Stimulated activated CD8-positive, alpha-beta memory T cell treated with anti-CD3 and anti-CD28 coated beads, Interleukin-7, amount 100 ng/mL, for 1 hour (primary cell): ENCODE results near the gene TM4SF20.
"Not testable (repeated sequence)": the region's sequence is repeated elsewhere in the genome, so short reads cannot be mapped to it uniquely, and the experiment has no call there.

Experiments
- DNase-seq, 2 donors: peaks; one replicate each; pipeline ENCODE4 v3.0.0-alpha.2; 2020; ENCODE audit warnings: low read depth in 2 of 2

Gene TM4SF20

GRCh38 chr2:227398684-227399670 is 19.9 kb upstream of the TM4SF20 start:
- DNase-seq: no peak

GRCh38 chr2:227397562-227397961 is 18.5 kb upstream of the TM4SF20 start:
- DNase-seq: no peak

GRCh38 chr2:227395556-227395955 is 16.4 kb upstream of the TM4SF20 start:
- no peak for DNase-seq

GRCh38 chr2:227394401-227394800 is 15.3 kb upstream of the TM4SF20 start:
- no peak for DNase-seq

GRCh38 chr2:227390468-227391256 is 11.6 kb upstream of the TM4SF20 start:
- no peak for DNase-seq

GRCh38 chr2:227389661-227390060 is 10.6 kb upstream of the TM4SF20 start:
- DNase-seq: no peak

- DNase-seq: no peak
Measured at GRCh38 chr2:227389231-227389630, 10.1 kb upstream of the TM4SF20 start.

- no peak for DNase-seq
Measured at GRCh38 chr2:227388537-227389011, 9.5 kb upstream of the TM4SF20 start.

- not testable (repeated sequence) for DNase-seq
Measured at GRCh38 chr2:227387583-227387982, 8.5 kb upstream of the TM4SF20 start, which contains the start of gene SCYGR1. SCYGR1 (minus strand) TSS chr2:227387949; CDS start chr2:227387949, 0 bp downstream.

- no peak for DNase-seq
Measured at GRCh38 chr2:227386630-227387029, 7.5 kb upstream of the TM4SF20 start.

- DNase-seq: no peak
Measured at GRCh38 chr2:227383686-227384085, 4.6 kb upstream of the TM4SF20 start.

GRCh38 chr2:227382241-227382835 is 3.2 kb upstream of the TM4SF20 start:
- DNase-seq: not testable (repeated sequence)

- no peak for DNase-seq
Measured at GRCh38 chr2:227378371-227378782, 729 bp downstream of the TM4SF20 start.

GRCh38 chr2:227377467-227378351 is 1.4 kb downstream of the TM4SF20 start:
- no peak for DNase-seq

GRCh38 chr2:227376656-227377396 is 2.3 kb downstream of the TM4SF20 start:
- DNase-seq: no peak

- peak in 1 of 2 donors; percentile 1 for DNase-seq
Measured at GRCh38 chr2:227374158-227374557, 4.9 kb downstream of the TM4SF20 start.

- DNase-seq: no peak
Measured at GRCh38 chr2:227373389-227373788, 5.7 kb downstream of the TM4SF20 start.

- DNase-seq: no peak
Measured at GRCh38 chr2:227370791-227371312, 8.3 kb downstream of the TM4SF20 start.

GRCh38 chr2:227370092-227370491 is 9.0 kb downstream of the TM4SF20 start:
- no peak for DNase-seq

GRCh38 chr2:227368574-227368973 is 10.5 kb downstream of the TM4SF20 start:
- DNase-seq: no peak
